Prostate gland (tissue), 2 donors: Measurements from ENCODE around the gene ACAD11. TPM values are rescaled to one million over a fixed set of nuclear protein-coding genes. Genes with fewer than 3 reads are reported as not detected.

Experiments
- DNase-seq: peaks from one replicate; pipeline ENCODE4 v3.0.0-alpha.2; 2019; ENCODE audit warnings: low spot score
- H3K27ac ChIP-seq, 2 donors: fragments of 200-600 bp; sonication (generic); 2 replicates each; pipeline ENCODE4 v1.5.1; 2017 to 2019
- H3K27me3 ChIP-seq: fragments of 200-600 bp; sonication (generic); replicated peaks from 2 replicates; pipeline ENCODE4 v1.5.1; 2019; ENCODE audit not compliant: insufficient read depth
- H3K36me3 ChIP-seq, 2 donors: fragments of 200-600 bp; sonication (generic); 1 replicate in 1 of 2; 2 replicates in 1 of 2; pipeline versions ENCODE4 v1.5.1 to v1.8.1; 2017 to 2019
- H3K4me1 ChIP-seq: fragments of 200-600 bp; sonication (generic); replicated peaks from 2 replicates; pipeline ENCODE4 v1.5.1; 2019
- H3K4me3 ChIP-seq, 2 donors: fragments of 200-600 bp; sonication (generic); 2 replicates each; pipeline ENCODE4 v1.5.1; 2017 to 2019
- H3K9me3 ChIP-seq: fragments of 200-600 bp; sonication (generic); 2 replicates; pipeline ENCODE4 v1.5.1; 2017
- CTCF ChIP-seq, 4 experiments: fragments of 200-600 bp in 2 of 4; fragments of 450-650 bp in 2 of 4; sonication (generic) in 2 of 4; IDR thresholded peaks; 1 replicate in 3 of 4; 2 replicates in 1 of 4; pipeline ENCODE4 v1.5.1; 2016 to 2019; ENCODE audit warnings: antibody characterized with exemption in 4 of 4, mild to moderate bottlenecking in 2 of 4, moderate library complexity in 2 of 4
- POLR2A ChIP-seq: fragments of 450-650 bp; IDR thresholded peaks from one replicate; pipeline ENCODE4 v1.6.1; 2016; ENCODE audit warnings: antibody characterized with exemption, mild to moderate bottlenecking
- POLR2AphosphoS5 ChIP-seq: sonication (generic); formaldehyde crosslinking; IDR thresholded peaks from one replicate; pipeline ENCODE4 v1.6.1; 2017; ENCODE audit warnings: antibody characterized with exemption
- WGBS: methylation state at CpG from one replicate; pipeline ENCODE4 v1.1.5; 2018; 5-methylcytosine and 5-hydroxymethylcytosine counted together
- intact Hi-C: fragments of 100-400 bp; cut with DNase I; formaldehyde crosslinking; loops from one replicate; pipeline ENCODE4 v1.14.2; 2022
- total RNA-seq, 2 donors: library from RNA; depleted of rRNA; stranded (reverse); fragments of >200 nt; gene quantifications; one replicate each; pipeline ENCODE4 v1.1.0, GENCODE V29; 2016

ACAD11 gene
- total RNA-seq, 2 donors from 2014 or later = 13.8 to 22.7 TPM

DNA sequence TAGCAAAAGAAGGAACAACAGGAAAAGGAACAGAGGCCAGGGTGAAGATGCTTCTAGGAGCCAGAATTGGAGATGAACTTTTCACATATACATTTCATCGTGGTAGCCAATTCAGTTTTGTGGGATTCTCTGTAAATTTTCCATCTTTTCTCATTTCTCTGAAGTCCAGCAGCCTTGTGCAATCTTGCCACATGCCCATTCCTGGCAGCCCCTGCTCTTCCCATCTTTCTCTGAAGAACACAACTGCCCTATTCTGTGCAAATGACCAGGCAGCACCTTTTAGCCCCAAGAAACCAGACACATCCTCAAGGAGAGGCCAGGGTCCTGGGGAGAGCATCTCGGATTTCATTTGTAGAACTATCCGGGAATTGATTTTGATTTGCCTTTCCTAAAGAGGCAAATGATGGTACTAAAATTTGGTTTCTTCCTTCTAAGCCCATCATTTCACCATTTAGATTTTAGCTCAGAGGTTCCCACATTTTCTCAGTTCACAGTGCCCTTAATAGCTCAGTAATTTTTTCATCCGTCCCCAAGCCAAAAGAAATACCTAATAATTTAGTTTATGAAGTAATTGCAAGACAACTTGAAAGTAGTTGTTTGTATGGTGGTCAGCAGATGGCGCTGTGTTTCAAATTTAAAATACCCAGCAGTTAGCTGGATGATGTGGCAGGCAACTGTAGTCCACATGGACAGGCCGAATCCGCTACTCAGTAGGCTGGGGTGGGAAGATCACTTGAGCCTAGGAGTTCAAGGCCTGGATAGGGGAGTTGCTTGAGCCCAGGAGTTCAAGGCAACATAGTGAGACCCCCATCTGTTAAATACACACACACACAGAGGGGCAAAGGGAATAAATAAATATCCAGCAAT is 123.8 kb downstream of the ACAD11 start:
- H3K4me3 ChIP-seq = no peak overlapping the region
- H3K4me1 ChIP-seq = peaks cover 8% of the 10 kb centered on the region
- peak; percentile 72 for DNase-seq
- 58% methylated on average over 7 of the region's 7 CpGs for WGBS
- intact Hi-C loops = loop anchor here (1.0 kb wide), 1 partner anchor 106 kb away; no protein-coding TSS in a partner anchor
- H3K27me3 ChIP-seq = no peaks in the 10 kb centered on the region
- no peak overlapping the region for H3K27ac ChIP-seq
- TF ChIP-seq CTCF (IDR thresholded peaks at IDR 0.05) (peak in 3 of 4 experiments; percentile 75 to 89 (median 79)), POLR2A (no peak), POLR2AphosphoS5 (peak; percentile 34)
- H3K9me3 ChIP-seq = no peaks in the 10 kb centered on the region
- H3K36me3 ChIP-seq = no peaks in the 10 kb centered on the region

DNA sequence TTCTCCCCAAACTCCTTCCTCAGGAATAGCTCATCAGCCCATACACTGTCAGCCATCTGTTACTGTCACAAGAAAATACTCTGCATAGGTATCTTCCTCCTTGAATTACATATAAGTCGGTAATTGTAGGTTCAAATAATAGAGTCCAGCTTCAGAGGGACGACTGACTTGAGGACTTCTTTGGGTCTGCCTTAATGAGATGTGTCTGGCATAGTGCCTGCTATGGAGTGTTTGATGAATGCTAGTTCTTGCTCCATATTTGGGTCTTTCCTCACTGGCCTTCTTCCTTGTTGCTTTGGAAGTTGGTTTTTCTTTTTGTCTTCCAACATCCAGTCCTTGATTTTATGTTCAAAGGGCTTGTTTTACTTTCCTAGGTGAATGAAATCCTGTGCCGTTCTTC is 129.0 kb downstream of the ACAD11 start:
- intact Hi-C loops = no loop called here
- DNase-seq = no peak
- H3K36me3 ChIP-seq = no peaks in the 10 kb centered on the region
- no peak overlapping the region for H3K4me3 ChIP-seq
- H3K9me3 ChIP-seq = no peaks in the 10 kb centered on the region
- no peak overlapping the region for H3K27ac ChIP-seq
- H3K27me3 ChIP-seq = no peaks in the 10 kb centered on the region
- 90% methylated on average over 3 of the region's 3 CpGs for WGBS
- TF ChIP-seq CTCF (IDR thresholded peaks at IDR 0.05) (no peak), POLR2A (no peak), POLR2AphosphoS5 (no peak)
- no peaks in the 10 kb centered on the region for H3K4me1 ChIP-seq

DNA sequence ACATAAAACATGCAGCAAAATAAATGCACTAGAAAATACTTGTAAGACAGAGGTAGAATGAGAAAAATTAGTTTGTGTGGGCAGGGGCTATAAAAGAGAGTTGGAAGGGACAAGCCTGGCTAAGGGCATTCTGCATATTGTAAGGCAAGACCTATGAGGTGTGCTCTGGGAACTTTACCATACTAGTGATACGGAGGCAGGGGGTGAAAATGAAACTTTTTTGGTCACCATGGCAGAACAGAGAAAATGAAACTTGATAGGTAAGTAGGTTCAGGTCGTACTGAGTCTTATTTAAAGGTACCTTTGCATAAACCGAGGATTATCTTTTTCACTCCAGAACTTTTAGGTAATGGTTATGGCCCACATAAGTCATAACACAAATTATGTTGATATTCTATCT is 137.3 kb downstream of the ACAD11 start:
- Histone ChIP-seq H3K27ac (no peak overlapping the region), H3K9me3 (no peaks in the 10 kb centered on the region), H3K27me3 (no peaks in the 10 kb centered on the region), H3K4me1 (no peaks in the 10 kb centered on the region), H3K4me3 (no peak overlapping the region), H3K36me3 (peaks cover 0 to 2% of the 10 kb centered on the region in 2 donors)
- no peak for TF ChIP-seq CTCF (IDR thresholded peaks at IDR 0.05)
- no peak for TF ChIP-seq POLR2A
- intact Hi-C loops = no loop called here
- DNase-seq = no peak
- 78% methylated on average over 3 of the region's 3 CpGs for WGBS

GRCh38 chr3:132521901-132522300 is 137.7 kb downstream of the ACAD11 start:
- intact Hi-C loops = no loop called here
- TF ChIP-seq CTCF (IDR thresholded peaks at IDR 0.05) (no peak), POLR2AphosphoS5 (no peak), POLR2A (no peak)
- Histone ChIP-seq H3K4me1 (no peaks in the 10 kb centered on the region), H3K27ac (no peak overlapping the region), H3K9me3 (no peaks in the 10 kb centered on the region), H3K27me3 (no peaks in the 10 kb centered on the region), H3K36me3 (peaks cover 0 to 2% of the 10 kb centered on the region in 2 donors), H3K4me3 (no peak overlapping the region)
- no peak for DNase-seq
- WGBS = 86% methylated on average over 5 of the region's 5 CpGs

DNA sequence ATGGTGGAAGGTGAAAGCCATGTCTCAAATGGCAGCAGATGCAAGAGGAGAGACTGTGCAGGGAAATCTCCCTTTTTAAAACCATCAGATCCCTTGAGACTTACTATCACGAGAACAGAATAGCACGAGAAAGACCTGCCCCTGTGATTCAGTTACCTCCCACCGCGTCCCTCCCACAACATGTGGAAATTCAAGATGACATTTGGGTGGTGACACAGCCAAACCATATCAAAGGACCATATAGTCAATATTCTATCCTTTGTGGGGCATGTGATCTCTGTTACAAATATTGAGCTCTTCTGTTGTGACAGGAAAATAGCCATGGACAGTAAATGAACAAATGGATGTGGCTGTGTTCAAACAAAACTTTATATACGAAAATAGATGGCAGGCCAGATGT is 139.7 kb downstream of the ACAD11 start:
- TF ChIP-seq POLR2A (no peak), POLR2AphosphoS5 (no peak)
- WGBS = 46% methylated on average over 5 of the region's 5 CpGs
- Histone ChIP-seq H3K9me3 (no peaks in the 10 kb centered on the region), H3K4me3 (no peak overlapping the region), H3K36me3 (peaks cover 0 to 2% of the 10 kb centered on the region in 2 donors), H3K4me1 (no peaks in the 10 kb centered on the region), H3K27me3 (no peaks in the 10 kb centered on the region), H3K27ac (no peak overlapping the region)
- DNase-seq = no peak
- intact Hi-C loops = no loop called here
